Ectodermal cell (in vitro differentiated cells): ENCODE results near the gene PIGL.

Experiments used
- H3K27ac ChIP-seq: 2 replicates; pipeline ENCODE4 v1.7.0; 2013; ENCODE audit warnings: mild to moderate bottlenecking, low read depth, low read length; ENCODE audit not compliant: insufficient read depth, poor library complexity, severe bottlenecking
- H3K27me3 ChIP-seq: 2 replicates; pipeline ENCODE4 v1.7.0; 2013; ENCODE audit warnings: mild to moderate bottlenecking, low read length; ENCODE audit not compliant: insufficient read depth, control insufficient read depth, poor library complexity, severe bottlenecking
- H3K36me3 ChIP-seq: one replicate; pipeline ENCODE4 v1.7.0; 2013; ENCODE audit warnings: low read length; ENCODE audit not compliant: control insufficient read depth, insufficient read depth
- H3K4me1 ChIP-seq: one replicate; pipeline ENCODE4 v1.7.0; 2013; ENCODE audit warnings: low read length; ENCODE audit not compliant: control insufficient read depth, insufficient read depth
- H3K4me3 ChIP-seq: 2 replicates; pipeline ENCODE4 v1.7.0; 2013; ENCODE audit warnings: low read depth, low read length, control low read depth; ENCODE audit not compliant: insufficient read depth
- H3K9me3 ChIP-seq: 2 replicates; pipeline ENCODE4 v1.7.0; 2013; ENCODE audit warnings: mild to moderate bottlenecking, low read length, moderate library complexity; ENCODE audit not compliant: control insufficient read depth
- WGBS, 2 experiments: methylation state at CpG; one replicate each; pipeline ENCODE4 v1.1.7; 2013; ENCODE audit warnings: missing lambda C conversion rate in 2 of 2; 5-methylcytosine and 5-hydroxymethylcytosine counted together

PIGL gene

DNA sequence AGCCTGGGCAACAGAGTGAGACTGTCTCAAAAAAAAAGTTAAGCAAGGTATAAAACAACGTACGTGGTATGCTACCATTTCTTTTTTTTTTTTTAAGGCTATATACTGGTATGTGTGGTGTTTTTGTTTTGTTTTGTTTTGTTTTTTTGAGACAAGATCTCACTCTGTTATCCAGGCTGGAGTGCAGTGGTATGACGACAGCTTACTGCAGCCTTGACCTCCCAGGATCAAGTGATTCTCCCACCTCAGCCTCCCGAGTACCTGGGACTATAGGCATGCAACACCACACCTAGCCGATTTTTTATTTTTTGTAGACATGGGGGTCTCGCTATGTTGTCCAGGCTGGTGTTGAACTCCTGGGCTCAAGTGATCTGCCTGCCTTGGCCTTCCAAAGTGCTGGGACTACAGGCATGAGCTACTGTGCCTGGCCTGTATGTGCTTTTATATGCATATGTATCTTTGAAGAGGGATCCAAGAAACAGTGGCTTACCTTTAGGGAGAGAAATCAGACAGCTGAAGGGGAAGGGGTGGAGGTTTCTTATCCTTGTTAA lies 129.8 kb downstream of the PIGL start:
- Histone ChIP-seq H3K9me3 (no peaks in the 10 kb centered on the region), H3K4me3 (no peak overlapping the region), H3K27ac (no peak overlapping the region), H3K27me3 (no peaks in the 10 kb centered on the region), H3K36me3 (peaks cover 43% of the 10 kb centered on the region), H3K4me1 (no peaks in the 10 kb centered on the region)
- 92 to 97% methylated on average over 6 of the region's 6 CpGs for WGBS, 2 experiments

DNA sequence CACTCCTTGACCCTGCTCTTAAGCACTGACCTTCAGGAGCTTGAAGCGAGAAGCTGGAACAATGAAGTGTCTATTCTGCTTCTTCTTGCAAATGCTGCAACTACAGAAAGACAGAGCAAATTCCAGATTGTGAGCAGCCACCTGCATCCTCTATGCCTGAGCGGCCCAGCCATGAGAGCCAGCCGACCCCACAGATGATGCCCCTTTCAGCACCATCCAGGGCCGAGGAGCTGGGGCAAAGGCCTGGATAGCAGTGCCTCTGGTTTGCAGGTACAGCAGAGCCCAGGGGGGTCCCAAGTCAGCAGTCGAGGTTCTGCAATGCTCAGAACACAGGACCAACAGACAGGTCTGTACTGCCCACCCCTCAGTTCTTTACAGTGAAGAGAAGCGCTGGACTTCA lies 131.6 kb downstream of the PIGL start:
- 95 to 98% methylated on average over 6 of the region's 6 CpGs for WGBS, 2 experiments
- no peak overlapping the region for H3K27ac ChIP-seq
- H3K4me1 ChIP-seq, result no peaks in the 10 kb centered on the region
- H3K9me3 ChIP-seq, result no peaks in the 10 kb centered on the region
- peaks cover 33% of the 10 kb centered on the region for H3K36me3 ChIP-seq
- no peaks in the 10 kb centered on the region for H3K27me3 ChIP-seq
- no peak overlapping the region for H3K4me3 ChIP-seq

DNA sequence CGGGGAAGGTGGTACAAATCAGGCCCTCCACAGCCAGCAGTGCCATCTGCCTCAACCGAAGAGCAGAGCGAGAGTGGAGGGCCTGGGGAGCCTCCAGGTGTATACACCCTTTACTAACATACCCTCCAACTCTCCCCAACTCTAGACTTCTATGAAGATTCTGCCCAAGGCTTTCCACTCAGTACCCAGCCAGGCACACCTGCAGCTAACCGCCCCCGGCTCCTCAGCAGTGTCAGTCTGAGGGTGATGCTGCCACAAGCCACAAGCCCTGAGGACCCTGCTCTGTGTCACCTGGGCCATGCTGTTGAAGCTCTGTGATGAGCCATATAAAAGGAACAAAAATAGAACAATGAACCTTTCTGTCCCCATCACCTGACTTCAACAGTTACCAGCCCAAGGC lies 132.4 kb downstream of the PIGL start:
- H3K36me3 ChIP-seq, result peaks cover 27% of the 10 kb centered on the region
- H3K27ac ChIP-seq, result no peak overlapping the region
- no peaks in the 10 kb centered on the region for H3K9me3 ChIP-seq
- no peak overlapping the region for H3K4me3 ChIP-seq
- WGBS, 2 experiments, result 91 to 94% methylated on average over 5 of the region's 5 CpGs
- no peaks in the 10 kb centered on the region for H3K4me1 ChIP-seq
- no peaks in the 10 kb centered on the region for H3K27me3 ChIP-seq

DNA sequence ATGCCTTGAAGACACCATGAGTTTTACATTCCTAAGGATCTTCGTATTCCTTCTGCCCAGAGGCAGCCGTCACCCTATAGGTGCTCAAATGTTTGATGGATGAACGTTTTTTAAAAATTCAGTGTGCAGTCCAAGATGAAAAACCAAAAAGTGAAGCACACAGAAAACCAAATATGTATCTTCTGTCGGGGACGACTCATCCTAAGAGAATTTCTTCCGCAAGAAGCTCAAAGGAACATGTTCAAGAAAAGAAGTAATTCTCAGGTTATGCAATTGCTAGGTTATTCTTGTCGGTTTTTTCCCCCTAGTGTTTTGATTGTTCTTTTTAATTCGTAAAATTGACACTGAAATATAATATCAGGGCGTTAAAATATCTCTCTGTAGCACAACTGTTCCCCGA lies 134.8 kb downstream of the PIGL start:
- H3K4me1 ChIP-seq, result no peaks in the 10 kb centered on the region
- peaks cover 25% of the 10 kb centered on the region for H3K36me3 ChIP-seq
- H3K27me3 ChIP-seq, result no peaks in the 10 kb centered on the region
- WGBS, 2 experiments, result 2 to 4% methylated on average over 9 to 10 of the region's 10 CpGs
- H3K4me3 ChIP-seq, result peak overlapping the region; percentile 93
- peak overlapping the region; percentile 91 for H3K27ac ChIP-seq
- H3K9me3 ChIP-seq, result no peaks in the 10 kb centered on the region

DNA sequence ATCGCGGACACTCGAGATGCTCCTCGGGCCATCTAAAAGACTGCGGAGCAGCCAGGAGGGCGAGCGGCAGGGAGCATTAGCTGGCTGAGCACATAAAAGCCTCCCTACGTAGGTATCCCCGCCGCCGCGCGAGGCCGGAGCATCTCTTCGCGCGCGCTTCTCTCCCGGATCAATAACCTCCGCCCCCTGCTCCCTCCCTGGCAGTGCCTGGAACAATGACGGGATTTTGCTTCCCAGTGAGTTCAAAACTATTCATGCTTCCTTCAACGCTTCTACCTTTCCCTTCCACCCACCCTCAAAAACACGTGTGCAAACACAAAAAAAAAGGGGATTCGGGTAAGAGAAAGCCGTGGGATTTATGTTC lies 135.3 kb downstream of the PIGL start:
- H3K4me1 ChIP-seq, result no peaks in the 10 kb centered on the region
- H3K27me3 ChIP-seq, result no peaks in the 10 kb centered on the region
- peak overlapping the region; percentile 91 for H3K27ac ChIP-seq
- H3K36me3 ChIP-seq, result peaks cover 20% of the 10 kb centered on the region
- WGBS, 2 experiments, result 0% methylated on average over 25 of the region's 25 CpGs
- no peaks in the 10 kb centered on the region for H3K9me3 ChIP-seq
- H3K4me3 ChIP-seq, result peak overlapping the region; percentile 93

DNA sequence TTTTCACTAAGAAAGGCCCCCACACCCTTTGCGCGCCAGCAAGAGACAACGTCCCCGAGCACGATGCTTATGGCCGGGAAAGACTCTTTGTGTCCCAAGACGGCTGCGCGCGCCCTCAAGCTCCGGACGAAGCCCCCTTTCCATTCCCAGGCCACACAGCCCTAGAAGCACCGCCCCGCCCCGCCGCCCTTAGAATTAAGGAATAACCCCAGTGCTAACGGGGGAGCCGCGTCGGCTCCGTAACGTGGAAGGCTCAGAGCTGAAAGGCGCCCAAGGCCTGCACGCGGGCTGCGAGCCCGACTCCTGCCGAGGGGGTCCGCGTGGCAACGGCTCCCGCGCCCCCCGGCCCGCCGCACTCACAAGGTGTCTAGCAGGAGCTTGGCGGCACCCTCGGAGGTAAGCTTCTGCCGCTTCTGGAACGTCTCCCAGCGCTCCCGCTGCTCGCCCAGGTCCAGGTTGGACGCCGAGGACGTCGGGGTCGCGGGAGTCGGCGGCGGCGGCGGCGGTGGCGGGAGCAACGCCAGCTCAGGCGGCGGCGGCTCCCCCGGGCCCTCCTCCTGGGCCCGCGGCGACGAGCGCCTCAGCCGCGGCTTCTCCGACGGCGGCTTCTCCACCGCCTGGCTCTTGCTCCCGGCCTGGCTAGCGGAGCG lies 135.8 kb downstream of the PIGL start:
- H3K27ac ChIP-seq, result peak overlapping the region; percentile 91

DNA sequence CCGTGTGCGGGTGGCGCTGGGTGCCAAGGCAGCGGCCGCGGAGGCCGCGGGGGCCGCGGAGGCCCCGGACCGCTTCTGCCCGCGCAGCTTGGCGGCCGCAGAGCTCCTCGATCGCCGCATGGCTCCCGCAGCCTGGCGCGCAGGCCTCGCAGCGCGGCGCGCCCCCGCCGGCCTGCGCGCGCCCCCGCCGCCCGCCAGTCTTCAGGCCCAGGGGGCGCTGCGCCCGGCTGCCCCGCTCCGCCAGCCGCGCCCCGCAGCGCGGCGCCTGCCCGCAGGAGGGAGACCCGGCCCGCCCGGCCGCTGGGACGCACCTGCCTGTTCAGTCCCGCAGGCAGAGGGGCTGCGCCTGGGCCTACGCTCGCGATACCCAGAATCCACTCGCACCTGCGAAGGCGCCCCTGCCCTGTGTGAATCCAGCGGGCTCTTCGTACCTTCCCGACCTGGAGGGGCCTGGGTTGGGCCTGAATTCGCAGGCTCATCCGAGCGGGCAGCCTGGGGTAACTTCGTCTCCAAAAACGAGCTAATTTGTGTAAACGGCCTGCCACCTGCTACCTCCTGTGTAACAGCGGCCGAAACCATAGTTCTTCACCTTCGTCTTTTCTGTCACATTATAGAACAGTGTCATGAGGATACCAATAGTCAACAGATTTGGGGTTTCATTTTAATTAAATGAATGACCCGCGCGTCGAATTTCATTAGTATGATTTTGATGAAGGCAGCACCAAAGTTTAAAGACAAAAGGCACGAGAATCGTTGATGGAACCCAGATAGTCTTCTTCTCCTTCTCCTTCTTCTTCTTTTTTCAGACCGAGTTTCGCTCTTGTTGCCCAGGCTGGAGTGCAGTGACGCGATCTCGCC lies 136.5 kb downstream of the PIGL start, which contains the start of gene CENPV:
Gene CENPV, minus strand, starts transcription at position 153 of the 858 bp plus-strand sequence. Its CDS starts 33 bp downstream, at position 120.
- WGBS, 2 experiments, result 16 to 17% methylated on average over 83 of the region's 83 CpGs

More for the DNA sequence above, 135.8 kb downstream of the PIGL start:
- peaks cover 17% of the 10 kb centered on the region for H3K36me3 ChIP-seq
- H3K27me3 ChIP-seq, result no peaks in the 10 kb centered on the region
- H3K9me3 ChIP-seq, result no peaks in the 10 kb centered on the region
- H3K4me1 ChIP-seq, result no peaks in the 10 kb centered on the region
- peak overlapping the region; percentile 93 for H3K4me3 ChIP-seq
- 0% methylated on average over 75 of the region's 75 CpGs for WGBS, 2 experiments

DNA sequence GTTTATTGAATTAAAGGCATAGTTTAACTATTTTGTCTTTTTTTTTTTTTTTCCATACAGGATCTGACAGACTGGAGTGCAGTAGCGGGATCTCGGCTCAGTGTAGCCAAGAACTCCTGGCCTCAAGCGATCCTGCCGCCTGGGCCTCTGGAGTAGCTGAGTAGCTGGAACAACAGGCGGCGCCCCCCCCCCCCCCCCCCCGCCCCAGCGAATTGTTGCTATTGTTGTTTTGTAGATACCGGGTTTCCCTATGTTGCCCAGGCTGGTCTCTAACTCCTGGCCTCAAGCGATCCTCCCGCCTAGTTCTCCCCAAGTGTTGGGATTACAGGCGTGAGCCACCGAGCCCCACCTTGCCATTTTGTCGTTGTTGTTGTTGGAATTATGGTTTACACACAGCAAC lies 137.6 kb downstream of the PIGL start:
- H3K9me3 ChIP-seq, result no peaks in the 10 kb centered on the region
- no peak overlapping the region for H3K4me3 ChIP-seq
- no peak overlapping the region for H3K27ac ChIP-seq
- no peaks in the 10 kb centered on the region for H3K27me3 ChIP-seq
- H3K36me3 ChIP-seq, result peaks cover 3% of the 10 kb centered on the region
- 75 to 90% methylated on average over 12 to 14 of the region's 14 CpGs for WGBS, 2 experiments
- H3K4me1 ChIP-seq, result no peaks in the 10 kb centered on the region

More for the DNA sequence above, 136.5 kb downstream of the PIGL start, which contains the start of gene CENPV:
- no peaks in the 10 kb centered on the region for H3K27me3 ChIP-seq
- peaks cover 13% of the 10 kb centered on the region for H3K36me3 ChIP-seq
- H3K4me1 ChIP-seq, result no peaks in the 10 kb centered on the region
- H3K27ac ChIP-seq, result peak within 1 kb of the TSS; percentile 91
- peak within 1 kb of the TSS; percentile 93 for H3K4me3 ChIP-seq
- no peaks in the 10 kb centered on the region for H3K9me3 ChIP-seq

DNA sequence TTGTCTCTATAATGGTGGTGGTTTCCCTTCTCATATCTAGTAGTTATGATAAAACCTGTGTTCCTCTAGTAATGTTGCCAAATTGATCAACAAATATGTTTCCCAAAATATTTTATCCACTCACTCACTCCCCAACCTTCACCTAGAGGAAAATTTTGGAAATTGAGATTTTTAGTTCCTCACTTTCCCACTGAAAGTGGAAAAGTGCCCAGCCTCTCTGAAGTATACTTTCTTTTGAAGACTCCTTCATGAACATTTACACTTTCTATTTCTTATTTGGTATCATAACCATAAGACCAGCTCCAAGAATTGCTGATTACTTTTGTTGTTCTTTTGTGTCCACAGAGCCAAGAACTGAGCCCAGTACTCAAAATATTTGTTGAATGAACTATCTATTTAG lies 141.4 kb downstream of the PIGL start:
- H3K36me3 ChIP-seq, result no peaks in the 10 kb centered on the region
- no peak overlapping the region for H3K4me3 ChIP-seq
- H3K27ac ChIP-seq, result no peak overlapping the region
- H3K4me1 ChIP-seq, result no peaks in the 10 kb centered on the region
- H3K9me3 ChIP-seq, result no peaks in the 10 kb centered on the region
- H3K27me3 ChIP-seq, result no peaks in the 10 kb centered on the region

DNA sequence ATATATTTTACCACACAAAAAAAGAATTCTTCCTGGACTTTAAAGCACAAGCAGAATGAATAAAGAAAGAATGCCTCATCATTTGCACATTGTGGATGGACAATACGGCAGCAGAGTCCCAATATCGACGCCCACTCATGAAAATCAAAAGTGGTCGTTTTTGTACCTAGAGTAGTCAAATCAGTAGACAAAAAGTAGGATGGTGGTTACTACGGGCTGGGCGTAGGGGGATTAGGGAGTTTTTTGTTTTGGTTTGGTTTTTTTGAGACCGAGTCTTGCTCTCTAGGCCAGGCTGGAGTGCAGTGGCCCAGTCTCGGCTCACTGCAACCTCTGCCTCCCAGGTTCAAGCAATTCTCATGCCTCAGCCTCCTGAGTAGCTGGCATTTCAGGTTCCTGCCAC lies 144.9 kb downstream of the PIGL start:
- Histone ChIP-seq H3K27ac (no peak overlapping the region), H3K9me3 (no peaks in the 10 kb centered on the region), H3K27me3 (no peaks in the 10 kb centered on the region), H3K36me3 (no peaks in the 10 kb centered on the region), H3K4me1 (no peaks in the 10 kb centered on the region), H3K4me3 (no peak overlapping the region)
- WGBS, 2 experiments, result 91 to 92% methylated on average over 8 of the region's 8 CpGs
